B cell (primary cell): ENCODE results near the gene TSPAN2. TPM values are rescaled to one million over a fixed set of nuclear protein-coding genes. Genes with fewer than 3 reads are reported as not detected.

Experiments used
- ATAC-seq: fragments of 200-7000 bp; cut with Tn5 transposase; one replicate; pipeline ENCODE4 v1.10.0; 2021; ENCODE audit warnings: low read depth, mild to moderate bottlenecking, moderate number of reproducible peaks, moderate library complexity
- CTCF ChIA-PET: fragments of 350-600 bp; sonication (Branson Sonifier 250); formaldehyde crosslinking; loops from one replicate; lab custom pipeline; 2021; ENCODE audit warnings: antibody characterized with exemption, inconsistent platforms; lab: Charles Lee
- POLR2A ChIA-PET: fragments of 350-600 bp; sonication (Branson Sonifier 250); formaldehyde crosslinking; loops from one replicate; lab custom pipeline; 2021; ENCODE audit warnings: antibody characterized with exemption; lab: Charles Lee
- DNase-seq: peaks from one replicate; pipeline ENCODE4 v3.0.0; 2013
- H2AFZ ChIP-seq: 2 replicates; pipeline ENCODE4 v1.6.1; 2012; ENCODE audit warnings: mild to moderate bottlenecking, low read depth, low read length; ENCODE audit not compliant: insufficient read depth, poor library complexity, severe bottlenecking
- H3K27ac ChIP-seq, 2 donors: 1 replicate in 1 of 2; 2 replicates in 1 of 2; pipeline ENCODE4 v1.5.1; 2012 to 2013; ENCODE audit warnings: low read length in 2 of 2, mild to moderate bottlenecking in 2 of 2, moderate library complexity in 1 of 2
- H3K27me3 ChIP-seq, 4 experiments: fragments of 200-600 bp in 1 of 4; sonication (generic) in 1 of 4; replicated peaks in 1 of 4; 1 replicate in 2 of 4; 2 replicates in 2 of 4; pipeline versions ENCODE4 v1.6.1 to v1.7.0; 2013 to 2016; ENCODE audit warnings: low read length in 3 of 4, mild to moderate bottlenecking in 2 of 4, mixed read lengths in 1 of 4, moderate library complexity in 1 of 4; ENCODE audit not compliant: insufficient read depth in 4 of 4, control insufficient read depth in 3 of 4; ENCODE audit errors: control extremely low read depth in 1 of 4
- H3K36me3 ChIP-seq, 2 experiments: replicated peaks in 1 of 2; 1 replicate in 1 of 2; 2 replicates in 1 of 2; pipeline versions ENCODE4 v1.6.1 to v1.7.1; 2013; ENCODE audit warnings: low read length in 1 of 2; ENCODE audit not compliant: insufficient read depth in 2 of 2, control insufficient read depth in 1 of 2; ENCODE audit errors: control extremely low read depth in 1 of 2, extremely low read depth in 1 of 2
- H3K4me1 ChIP-seq, 2 donors: fragments of 200-600 bp in 1 of 2; sonication (generic) in 1 of 2; 1 replicate in 1 of 2; 2 replicates in 1 of 2; pipeline versions ENCODE4 v1.5.1 to v1.6.1; 2013 to 2017; ENCODE audit warnings: low read length in 2 of 2; ENCODE audit not compliant: control insufficient read depth in 2 of 2, insufficient read depth in 2 of 2
- H3K4me2 ChIP-seq: replicated peaks from 2 replicates; pipeline ENCODE3; 2012; ENCODE audit warnings: mild to moderate bottlenecking, low read depth, low read length; ENCODE audit not compliant: poor library complexity, severe bottlenecking
- H3K4me3 ChIP-seq, 5 experiments: fragments of 200-600 bp in 1 of 5; sonication (generic) in 1 of 5; 1 replicate in 3 of 5; 2 replicates in 2 of 5; pipeline versions ENCODE4 v1.5.1 to v1.7.0; 2011 to 2016; ENCODE audit warnings: low read length in 4 of 5, mild to moderate bottlenecking in 4 of 5, low read depth in 2 of 5, control low read depth in 1 of 5, moderate library complexity in 1 of 5; ENCODE audit not compliant: insufficient read depth in 1 of 5; ENCODE audit errors: control extremely low read depth in 1 of 5, extremely low read depth in 1 of 5
- H3K79me2 ChIP-seq: fragments of 200-600 bp; sonication (generic); one replicate; pipeline ENCODE4 v1.6.0; 2016; ENCODE audit warnings: low read length; ENCODE audit not compliant: control insufficient read depth, insufficient read depth
- H3K9ac ChIP-seq: fragments of 200-600 bp; sonication (generic); 2 replicates; pipeline ENCODE4 v1.6.1; 2017; ENCODE audit warnings: mild to moderate bottlenecking, low read length, moderate library complexity
- H3K9me3 ChIP-seq, 3 donors: one replicate each; pipeline versions ENCODE4 v1.6.1 to v1.7.1; 2013; ENCODE audit warnings: low read length in 2 of 3; ENCODE audit not compliant: control insufficient read depth in 2 of 3, insufficient read depth in 1 of 3; ENCODE audit errors: control extremely low read depth in 1 of 3
- H4K20me1 ChIP-seq: 2 replicates; pipeline ENCODE4 v1.6.0; 2012; ENCODE audit warnings: mild to moderate bottlenecking, low read length; ENCODE audit not compliant: insufficient read depth, control insufficient read depth, poor library complexity, severe bottlenecking
- H3K27ac Mint-ChIP-seq: one replicate; pipeline ENCODE4 v1.8.0; 2021; ENCODE audit warnings: mixed read lengths
- H3K27me3 Mint-ChIP-seq: one replicate; pipeline ENCODE4 v1.8.0; 2021; ENCODE audit warnings: mixed read lengths
- H3K4me1 Mint-ChIP-seq: one replicate; pipeline ENCODE4 v1.8.0; 2021; ENCODE audit warnings: mixed read lengths
- H3K4me3 Mint-ChIP-seq: one replicate; pipeline ENCODE4 v1.8.0; 2021; ENCODE audit warnings: mixed read lengths
- H3K9me3 Mint-ChIP-seq: one replicate; pipeline ENCODE4 v1.8.0; 2022; ENCODE audit warnings: mixed read lengths; ENCODE audit not compliant: insufficient read depth
- EZH2 ChIP-seq: IDR thresholded peaks from 2 replicates; pipeline ENCODE4 v1.6.1; 2012; ENCODE audit warnings: borderline replicate concordance, low read depth, mild to moderate bottlenecking, moderate library complexity, low read length; ENCODE audit not compliant: insufficient read depth, poor library complexity, severe bottlenecking
- WGBS: methylation state at CpG from one replicate; pipeline ENCODE4 v1.1.5; 2013; ENCODE audit warnings: missing lambda C conversion rate; ENCODE audit not compliant: insufficient coverage; 5-methylcytosine and 5-hydroxymethylcytosine counted together
- intact Hi-C: fragments of 100-400 bp; cut with micrococcal nuclease; formaldehyde crosslinking; loops from one replicate; pipeline ENCODE4 v1.10.0; 2022
- polyA plus RNA-seq: library from polyadenylated mRNA; depleted of rRNA; stranded (reverse); fragments of >200 nt; gene quantifications from 2 replicates; pipeline ENCODE4 v1.2.3, GENCODE V29; 2012
- total RNA-seq, 2 donors: library from RNA; stranded (reverse); fragments of 120-200 nt in 1 of 2; gene quantifications; 1 replicate in 1 of 2; 2 replicates in 1 of 2; pipeline versions ENCODE4 v1.2.3 to v1.2.4, GENCODE V29; 2013 to 2022
- TF ChIP-seq, protein P1 (sequence below): fragments of 200-600 bp; IDR thresholded peaks from one replicate; pipeline ENCODE4 v1.8.0; 2022; ENCODE audit warnings: antibody characterized with exemption, mild to moderate bottlenecking

Gene TSPAN2
- total and polyA plus RNA-seq, 2 donors (not counting 1 experiment from before 2014, with no cell fraction given), result 0.24 to 0.34 TPM

DNA sequence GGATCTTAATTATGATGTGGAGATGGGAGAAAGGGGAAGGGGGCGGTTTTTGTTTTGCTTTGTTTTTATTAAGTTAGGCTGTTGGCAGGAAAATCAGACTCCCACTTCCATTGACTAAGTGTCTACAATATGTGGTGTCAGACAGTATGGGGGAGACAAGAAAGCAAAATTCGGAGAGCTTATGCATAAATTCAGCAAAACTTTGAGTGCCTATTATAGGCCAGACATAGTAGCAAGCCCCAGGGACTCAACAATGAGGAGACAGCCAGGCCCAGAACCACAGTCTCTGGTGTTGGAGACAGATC, 835 bp upstream of the TSPAN2 start:
- peaks cover 15% of the 10 kb centered on the region for H3K27me3 Mint-ChIP-seq
- Histone ChIP-seq H3K9ac (peak overlapping the region; percentile 69), H3K27ac (no peak overlapping the region), H3K79me2 (no peaks in the 10 kb centered on the region), H4K20me1 (no peaks in the 10 kb centered on the region), H3K9me3 (no peaks in the 10 kb centered on the region), H3K36me3 (no peaks in the 10 kb centered on the region), H3K4me1 (peaks cover 5 to 16% of the 10 kb centered on the region in 2 donors), H3K27me3 (peaks cover 0 to 16% (median 4%) of the 10 kb centered on the region in 4 experiments), H3K4me3 (peak overlapping the region; percentile 34 to 74 (median 72)), H3K4me2 (peak overlapping the region; percentile 85), H2AFZ (peak overlapping the region; percentile 93)
- TF ChIP-seq, protein P1, sequence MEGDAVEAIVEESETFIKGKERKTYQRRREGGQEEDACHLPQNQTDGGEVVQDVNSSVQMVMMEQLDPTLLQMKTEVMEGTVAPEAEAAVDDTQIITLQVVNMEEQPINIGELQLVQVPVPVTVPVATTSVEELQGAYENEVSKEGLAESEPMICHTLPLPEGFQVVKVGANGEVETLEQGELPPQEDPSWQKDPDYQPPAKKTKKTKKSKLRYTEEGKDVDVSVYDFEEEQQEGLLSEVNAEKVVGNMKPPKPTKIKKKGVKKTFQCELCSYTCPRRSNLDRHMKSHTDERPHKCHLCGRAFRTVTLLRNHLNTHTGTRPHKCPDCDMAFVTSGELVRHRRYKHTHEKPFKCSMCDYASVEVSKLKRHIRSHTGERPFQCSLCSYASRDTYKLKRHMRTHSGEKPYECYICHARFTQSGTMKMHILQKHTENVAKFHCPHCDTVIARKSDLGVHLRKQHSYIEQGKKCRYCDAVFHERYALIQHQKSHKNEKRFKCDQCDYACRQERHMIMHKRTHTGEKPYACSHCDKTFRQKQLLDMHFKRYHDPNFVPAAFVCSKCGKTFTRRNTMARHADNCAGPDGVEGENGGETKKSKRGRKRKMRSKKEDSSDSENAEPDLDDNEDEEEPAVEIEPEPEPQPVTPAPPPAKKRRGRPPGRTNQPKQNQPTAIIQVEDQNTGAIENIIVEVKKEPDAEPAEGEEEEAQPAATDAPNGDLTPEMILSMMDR, result no peak
- no peak for TF ChIP-seq EZH2
- no peak for ATAC-seq
- no peak for DNase-seq
- WGBS, result 38% methylated on average over 1 of the region's 2 CpGs
- ChIA-PET CTCF (interaction anchor here (1.2 kb wide), 1 partner anchor 9 kb away, joined by 5 read pairs; no protein-coding TSS in a partner anchor), POLR2A (no interaction called here)
- H3K4me1 Mint-ChIP-seq, result peaks cover 11% of the 10 kb centered on the region
- intact Hi-C loops, result loop anchor here (1.0 kb wide), 1 partner anchor 9 kb away; no protein-coding TSS in a partner anchor
- H3K27ac Mint-ChIP-seq, result no peak overlapping the region
- H3K9me3 Mint-ChIP-seq, result no peaks in the 10 kb centered on the region
- H3K4me3 Mint-ChIP-seq, result peak overlapping the region; percentile 88

DNA sequence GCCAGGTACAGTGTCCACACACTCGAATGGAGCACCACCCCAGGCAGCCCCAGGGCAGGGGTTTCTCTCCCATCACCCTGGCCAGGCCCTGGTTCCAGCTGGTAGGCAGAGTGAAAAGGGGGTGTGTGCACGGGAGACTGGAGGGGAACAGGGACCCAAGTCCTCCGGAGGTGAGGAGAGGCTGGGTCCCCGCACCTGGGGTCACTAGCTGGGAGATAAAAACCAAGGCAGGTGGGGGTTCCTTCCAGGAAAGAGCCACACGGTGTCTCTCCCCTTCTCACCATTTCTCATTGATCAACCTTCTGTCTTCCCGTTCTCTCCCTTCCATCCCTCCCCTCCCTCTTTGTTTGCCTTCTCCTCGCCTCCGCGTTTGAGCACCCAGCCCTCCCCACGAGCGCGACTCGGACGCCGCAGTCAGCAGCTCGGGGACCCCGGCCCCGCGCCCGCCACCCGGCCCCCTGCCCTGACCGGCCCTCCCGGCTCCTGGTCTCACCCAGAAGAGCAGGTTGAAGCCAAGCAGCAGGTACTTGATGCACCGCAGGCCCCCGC, 358 bp downstream of the TSPAN2 start:
- no peaks in the 10 kb centered on the region for H3K79me2 ChIP-seq
- H3K4me3 ChIP-seq, result peak overlapping the region in 4 of 5 experiments; percentile 70 to 74 (median 72)
- Mint-ChIP-seq H3K9me3 (no peaks in the 10 kb centered on the region), H3K4me3 (peak overlapping the region; percentile 87), H3K27me3 (peaks cover 22% of the 10 kb centered on the region), H3K4me1 (peaks cover 11% of the 10 kb centered on the region), H3K27ac (no peak overlapping the region)
- TF ChIP-seq EZH2, result no peak
- TF ChIP-seq, protein P1, result no peak
- peaks cover 5 to 16% of the 10 kb centered on the region in 2 donors for H3K4me1 ChIP-seq
- H3K4me2 ChIP-seq, result peak overlapping the region; percentile 85
- no peak overlapping the region for H3K27ac ChIP-seq
- ChIA-PET CTCF (interaction anchor here (1.2 to 4.4 kb wide), 3 partner anchors 10 to 37 kb away, joined by 5 to 18 read pairs (median 16); no protein-coding TSS in a partner anchor), POLR2A (no interaction called here)
- no peak for ATAC-seq
- intact Hi-C loops, result no loop called here
- WGBS, result 4% methylated on average over 23 of the region's 25 CpGs
- H3K27me3 ChIP-seq, result peaks cover 0 to 16% (median 4%) of the 10 kb centered on the region in 4 experiments
- no peaks in the 10 kb centered on the region for H3K9me3 ChIP-seq
- no peaks in the 10 kb centered on the region for H4K20me1 ChIP-seq
- peak overlapping the region; percentile 69 for H3K9ac ChIP-seq
- no peaks in the 10 kb centered on the region for H3K36me3 ChIP-seq
- peak overlapping the region; percentile 93 for H2AFZ ChIP-seq
- DNase-seq, result no peak
